ENCODE results near the gene MTA2. TPM values are rescaled to one million over a fixed set of nuclear protein-coding genes. Genes with fewer than 3 reads are reported as not detected.

The MTA2 gene
- total RNA-seq, 1 donor: 142 TPM

DNA sequence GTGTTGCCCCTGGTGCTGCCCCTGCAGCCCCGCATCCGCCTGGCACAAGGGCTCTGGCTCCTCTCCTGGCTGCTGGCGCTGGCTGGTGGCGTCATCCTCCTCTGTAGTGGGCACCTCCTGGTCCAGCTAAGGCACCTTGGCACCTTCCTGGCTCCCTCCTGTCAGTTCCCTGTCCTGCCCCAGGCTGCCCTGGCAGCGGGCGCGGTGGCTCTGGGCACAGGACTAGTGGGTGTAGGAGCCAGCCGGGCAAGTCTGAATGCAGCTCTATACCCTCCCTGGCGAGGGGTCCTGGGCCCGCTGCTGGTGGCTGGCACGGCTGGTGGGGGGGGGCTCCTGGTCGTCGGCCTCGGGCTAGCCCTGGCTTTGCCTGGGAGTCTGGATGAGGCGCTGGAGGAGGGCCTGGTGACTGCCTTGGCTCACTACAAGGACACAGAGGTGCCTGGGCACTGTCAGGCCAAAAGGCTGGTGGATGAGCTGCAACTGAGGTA lies 11.7 kb upstream of the MTA2 start:
- DNase-seq (ENCODE audit: low read depth in 2 of 3, low spot score in 2 of 3): no peak

DNA sequence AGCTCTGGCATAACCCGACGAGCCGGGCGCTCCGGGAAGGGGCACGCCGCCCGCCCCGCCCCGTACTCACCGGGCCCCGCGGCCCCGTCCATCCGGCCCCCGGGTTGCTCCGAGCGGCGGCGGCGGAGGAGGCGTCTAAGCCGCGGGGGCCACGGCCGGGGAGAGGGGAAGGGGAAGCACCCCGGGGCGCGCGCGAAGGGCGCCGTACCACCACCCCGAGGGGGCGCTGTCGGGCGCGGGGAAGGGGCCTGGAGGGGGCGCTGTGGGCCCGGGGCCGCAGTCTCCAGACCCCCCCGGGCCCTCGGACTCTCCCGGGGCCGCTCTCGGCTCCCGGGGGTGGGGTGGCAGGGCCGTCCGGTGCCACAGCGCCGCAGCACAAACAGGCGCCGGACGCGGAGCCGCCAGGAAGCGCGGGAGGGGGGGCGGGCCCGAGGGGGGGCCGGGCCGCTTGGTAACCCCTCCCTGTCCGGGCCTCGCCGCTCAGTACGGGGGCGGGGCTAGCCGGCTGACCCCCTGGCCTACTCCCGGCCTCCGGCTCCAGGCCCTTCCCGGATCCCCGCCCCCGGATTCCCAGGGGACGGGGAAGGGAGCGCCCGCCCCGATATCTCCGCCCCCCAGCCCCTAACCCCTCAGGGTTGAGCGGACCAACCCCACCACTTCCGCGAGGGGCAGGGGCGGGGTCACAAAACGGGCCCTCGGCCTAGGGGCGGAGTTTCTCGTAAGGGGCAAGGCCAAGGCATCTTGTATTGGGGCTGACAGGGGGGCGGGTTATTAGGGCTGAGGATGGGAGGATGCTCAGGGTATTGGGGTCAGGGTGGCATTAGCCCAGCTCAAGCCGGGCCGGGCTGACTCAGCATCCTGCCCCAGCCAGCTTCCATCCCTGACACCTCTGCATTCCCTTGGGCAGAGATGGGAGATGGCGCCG lies 11.0 kb upstream of the MTA2 start, which contains the start of the genes EML3 and ROM1:
TSS of gene EML3 (minus strand) at position 410 of the 925 bp plus-strand sequence. CDS start at position 92, 318 bp downstream.
TSS of gene ROM1 (plus strand) at position 892 of the 925 bp plus-strand sequence. CDS start at position 917, 25 bp downstream.
- DNase-seq (ENCODE audit: low read depth in 2 of 3, low spot score in 2 of 3): peak; percentile 78 to 95 (median 89)

DNA sequence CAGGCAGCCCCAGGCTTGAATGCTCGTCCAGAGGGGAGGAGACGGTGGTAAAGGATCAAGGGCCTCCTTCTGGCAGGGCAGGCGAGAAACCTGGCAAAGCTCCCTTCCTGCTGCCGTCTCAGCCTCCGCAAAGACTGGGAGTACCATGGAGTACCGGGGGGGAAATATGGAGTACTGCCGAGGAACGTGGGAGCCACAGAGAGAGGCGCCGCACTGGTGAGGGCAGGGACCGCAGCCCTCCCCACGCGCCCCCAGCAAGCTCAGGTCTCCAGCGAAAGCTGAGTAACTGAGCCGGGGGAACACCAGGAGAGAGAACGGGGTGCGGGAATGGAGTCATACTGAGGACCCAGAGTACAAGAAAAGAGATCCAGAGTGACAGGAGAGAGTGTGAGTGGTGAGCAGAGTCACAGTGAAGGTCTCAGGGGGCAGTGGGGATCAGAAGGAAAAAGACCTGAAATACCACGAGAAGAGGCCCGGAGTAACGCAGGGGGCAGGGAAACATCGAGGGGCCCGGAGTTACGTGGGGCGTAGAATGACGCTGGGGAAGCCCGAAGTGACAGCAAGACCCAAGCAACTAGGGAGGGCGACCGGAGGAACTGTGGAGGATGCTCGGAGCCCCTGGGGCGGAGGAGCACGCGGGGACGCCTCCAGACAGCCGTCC lies 10.2 kb upstream of the MTA2 start:
- DNase-seq (ENCODE audit: low read depth in 2 of 3, low spot score in 2 of 3): peak in 2 of 3 donors; percentile 64 to 76

DNA sequence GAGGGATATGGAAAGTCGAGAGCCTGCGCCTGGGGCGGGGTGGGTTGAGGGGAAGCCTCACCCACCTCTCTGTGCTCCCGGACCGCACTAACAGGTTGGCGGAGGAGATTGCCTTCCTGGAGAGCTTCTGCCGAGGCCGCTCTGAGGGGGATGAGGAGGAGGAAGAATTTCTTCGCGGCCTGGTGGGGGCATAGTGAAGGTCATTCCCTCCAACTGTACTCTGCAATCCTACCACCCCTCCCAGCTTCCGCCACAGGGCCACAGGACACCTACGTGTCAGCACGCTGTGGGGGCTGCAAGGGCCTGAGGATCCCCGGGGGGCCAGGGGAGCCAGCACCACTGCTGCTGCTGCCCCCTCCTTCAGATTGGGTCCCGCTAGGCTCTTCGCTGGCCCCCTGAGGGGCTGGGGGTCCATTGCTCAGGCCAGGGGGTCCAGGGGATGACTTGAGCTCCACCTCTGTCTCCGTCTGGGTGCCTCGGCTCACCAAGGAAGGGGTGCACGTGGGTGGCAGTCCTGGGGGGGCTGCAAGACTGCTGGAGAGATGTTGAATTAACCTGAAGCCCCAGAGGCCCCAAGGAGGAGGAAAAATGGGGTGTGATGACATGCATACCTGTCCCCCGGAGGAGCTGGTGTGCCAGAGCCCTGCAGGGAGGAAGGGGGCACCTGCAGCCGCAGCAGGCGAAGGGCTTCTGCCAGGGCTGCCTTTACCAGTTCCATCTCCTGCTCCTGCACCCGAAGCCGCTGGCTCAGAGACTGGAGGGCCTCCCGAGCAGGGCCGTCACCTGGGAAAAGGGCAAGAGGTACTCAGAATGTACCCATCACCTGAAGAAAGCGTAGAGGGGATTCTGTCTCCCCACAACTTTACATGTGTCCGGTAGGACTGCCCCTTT lies 9.4 kb upstream of the MTA2 start:
- DNase-seq (ENCODE audit: low read depth in 2 of 3, low spot score in 2 of 3): no peak

DNA sequence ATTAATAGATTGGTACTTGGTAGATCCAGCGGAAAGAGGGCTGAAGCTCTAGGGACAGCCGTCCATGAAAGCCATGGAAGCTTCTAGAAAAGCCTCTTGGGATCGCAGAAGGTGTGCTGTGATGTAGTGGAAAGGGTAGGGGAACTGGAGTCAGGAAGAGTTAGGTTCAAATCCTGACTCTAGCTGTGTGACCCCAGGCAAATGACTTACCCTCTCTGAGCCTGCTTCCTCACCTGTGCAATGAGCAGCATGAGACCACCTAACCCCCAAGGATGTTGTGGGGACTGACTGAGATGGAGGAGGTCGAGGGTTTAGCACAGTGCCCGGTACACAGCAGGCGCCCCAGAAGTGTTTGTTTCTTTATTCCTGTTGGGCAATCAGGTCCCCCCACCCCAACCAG lies 8.7 kb upstream of the MTA2 start:
- DNase-seq (ENCODE audit: low read depth in 2 of 3, low spot score in 2 of 3): no peak

DNA sequence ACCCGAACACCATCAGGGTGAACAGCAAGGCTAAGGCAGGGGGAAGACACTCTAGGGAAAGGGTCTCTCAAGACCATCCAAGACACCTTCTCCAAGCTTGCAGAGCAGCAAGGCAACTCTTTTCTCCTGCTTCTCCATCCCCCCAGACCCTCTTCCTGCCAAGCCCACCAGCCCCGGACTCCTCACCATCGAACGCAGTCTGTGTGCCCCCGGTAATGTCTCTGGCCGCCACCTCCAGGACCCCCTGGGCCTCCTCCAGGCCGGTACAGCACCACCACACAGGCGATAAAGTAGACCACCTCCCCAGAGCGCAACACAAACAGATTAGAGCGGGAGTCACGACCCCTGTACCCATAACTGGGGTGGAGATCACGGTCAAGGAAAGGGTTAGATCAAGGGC lies 7.1 kb upstream of the MTA2 start:
- no peak for DNase-seq (ENCODE audit: low read depth in 2 of 3, low spot score in 2 of 3)

DNA sequence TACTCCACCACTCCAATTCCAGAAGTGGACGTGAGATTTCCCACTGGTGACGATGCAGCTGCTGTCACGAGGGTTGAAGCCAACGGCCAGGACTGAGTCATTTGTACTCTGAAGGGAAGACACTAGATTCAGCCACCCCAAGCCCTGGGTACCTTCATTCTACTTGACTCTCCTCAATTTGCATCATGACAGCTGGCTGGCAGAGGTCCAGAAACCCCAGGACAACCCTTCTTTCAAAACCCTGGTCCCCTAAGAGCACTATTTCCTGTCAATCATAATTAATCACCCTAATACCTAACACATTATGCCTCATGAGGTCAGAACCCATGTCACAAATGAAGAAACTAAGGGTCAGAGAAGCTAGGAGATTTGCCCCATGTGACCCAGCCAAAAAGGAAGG lies 6.0 kb upstream of the MTA2 start:
- DNase-seq (ENCODE audit: low read depth in 2 of 3, low spot score in 2 of 3): no peak

DNA sequence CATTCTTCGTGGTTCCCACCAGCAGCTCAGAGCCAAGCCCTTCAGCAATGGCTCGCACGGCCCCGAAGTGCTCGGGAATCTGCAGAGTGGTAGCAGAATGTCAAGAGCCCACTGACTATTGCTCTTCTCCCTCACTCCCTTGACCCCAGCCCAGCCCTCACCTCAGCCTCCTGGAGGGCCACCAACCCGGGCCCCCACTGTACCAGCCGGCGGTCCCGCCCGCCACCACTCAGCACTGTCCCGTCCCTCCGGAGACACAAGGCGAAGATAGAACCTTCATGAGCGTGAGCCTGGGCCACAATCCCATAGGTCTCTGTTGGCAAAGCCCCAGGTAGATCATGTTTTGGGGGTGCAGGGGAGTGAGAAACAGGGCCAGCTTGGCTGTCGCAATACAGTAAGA lies 4.2 kb upstream of the MTA2 start:
- no peak for DNase-seq (ENCODE audit: low read depth in 2 of 3, low spot score in 2 of 3)

DNA sequence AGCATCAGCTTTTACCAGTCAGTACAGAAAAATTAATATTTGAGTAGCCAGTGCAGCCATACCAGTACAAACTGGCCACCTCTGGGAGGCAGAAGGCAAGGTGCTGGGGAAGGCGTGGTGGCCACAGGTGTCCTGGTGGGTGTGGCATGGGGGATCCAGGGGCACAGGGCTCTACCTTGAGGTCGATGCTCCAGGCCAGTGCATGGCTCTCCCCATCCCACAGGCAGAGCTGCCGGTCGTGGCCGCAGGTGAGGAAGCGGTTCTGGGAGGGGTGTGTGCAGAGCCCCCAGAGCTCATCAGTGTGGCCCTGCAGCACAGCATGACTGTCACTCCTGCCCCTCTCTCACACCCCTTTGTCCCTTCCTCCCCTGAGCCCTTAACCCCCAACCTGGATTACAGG lies 3.8 kb upstream of the MTA2 start:
- no peak for DNase-seq (ENCODE audit: low read depth in 2 of 3, low spot score in 2 of 3)

DNA sequence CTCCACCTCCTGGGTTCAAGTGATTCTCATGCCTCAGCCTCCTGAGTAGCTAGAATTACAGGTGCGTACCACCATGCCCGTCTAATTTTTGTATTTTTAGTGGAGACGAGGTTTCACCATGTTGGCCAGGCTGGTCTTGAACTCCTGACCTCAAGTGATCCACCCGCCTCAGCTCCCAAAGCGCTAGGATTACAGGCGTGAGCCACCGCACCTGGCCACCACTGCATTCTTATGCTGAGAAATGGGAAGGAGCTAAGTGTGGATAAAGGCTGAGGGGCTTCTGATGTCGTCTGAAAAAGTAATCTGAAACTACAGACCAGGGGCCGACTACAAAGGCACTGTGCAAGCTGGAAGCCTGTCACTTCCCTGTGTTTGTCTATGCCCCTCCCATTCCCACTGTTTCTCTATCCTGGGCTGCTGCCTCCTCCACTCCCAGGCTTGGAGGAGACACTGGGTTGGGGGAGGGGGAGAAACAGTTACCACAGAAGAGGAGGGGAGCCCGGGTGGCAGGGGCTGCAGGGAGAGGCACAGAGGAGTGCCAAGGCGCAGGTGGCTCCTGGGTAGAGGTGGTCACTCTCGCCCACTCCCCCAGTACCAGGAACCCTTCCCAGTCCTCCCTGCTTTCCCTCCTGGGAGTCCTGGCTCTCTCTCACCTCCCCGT lies 2.9 kb upstream of the MTA2 start:
- DNase-seq (ENCODE audit: low read depth in 2 of 3, low spot score in 2 of 3): no peak

DNA sequence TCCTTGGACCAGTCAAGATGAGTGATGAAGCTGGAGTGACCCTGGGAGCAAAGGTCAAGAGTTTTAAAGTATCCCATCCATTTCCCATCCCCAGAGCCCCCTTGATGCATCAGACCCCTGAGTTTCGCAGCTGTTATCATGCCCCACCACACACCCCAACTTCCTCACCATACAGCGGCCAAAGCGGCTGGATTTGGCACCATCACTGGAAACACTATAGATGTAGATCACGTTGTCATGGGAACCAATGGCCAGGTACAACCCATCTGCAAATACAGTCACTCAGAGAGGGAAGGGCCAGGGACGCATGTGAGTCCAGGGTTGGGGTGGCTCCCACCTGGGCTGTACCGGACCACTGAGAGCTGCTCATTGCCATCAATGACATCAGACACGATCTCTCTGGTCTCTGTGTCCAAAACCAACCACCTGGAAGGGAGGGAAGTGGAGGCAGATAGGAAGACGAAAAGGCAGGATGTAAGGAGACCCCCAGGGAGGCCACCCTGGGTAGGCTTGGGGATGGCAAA lies 2.2 kb upstream of the MTA2 start:
- DNase-seq (ENCODE audit: low read depth in 2 of 3, low spot score in 2 of 3): peak in 1 of 3 donors; percentile 37

DNA sequence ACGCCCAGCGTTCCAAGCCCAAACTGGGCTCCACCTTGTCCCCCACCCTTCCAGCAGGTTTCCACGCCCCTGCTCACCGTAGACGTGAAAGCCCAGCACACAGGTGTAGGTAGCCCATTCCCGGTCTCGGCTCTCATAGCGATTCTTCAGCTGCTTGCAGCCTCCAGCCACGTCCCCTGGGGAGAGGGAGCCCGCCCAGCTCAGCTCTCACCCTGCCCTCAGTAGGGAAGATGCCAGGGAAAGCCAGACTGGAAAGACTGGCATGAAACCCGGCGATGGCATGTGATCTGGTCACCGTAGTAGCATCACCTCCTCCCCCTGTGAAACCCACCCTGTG lies 1.4 kb upstream of the MTA2 start:
- DNase-seq (ENCODE audit: low read depth in 2 of 3, low spot score in 2 of 3): no peak

DNA sequence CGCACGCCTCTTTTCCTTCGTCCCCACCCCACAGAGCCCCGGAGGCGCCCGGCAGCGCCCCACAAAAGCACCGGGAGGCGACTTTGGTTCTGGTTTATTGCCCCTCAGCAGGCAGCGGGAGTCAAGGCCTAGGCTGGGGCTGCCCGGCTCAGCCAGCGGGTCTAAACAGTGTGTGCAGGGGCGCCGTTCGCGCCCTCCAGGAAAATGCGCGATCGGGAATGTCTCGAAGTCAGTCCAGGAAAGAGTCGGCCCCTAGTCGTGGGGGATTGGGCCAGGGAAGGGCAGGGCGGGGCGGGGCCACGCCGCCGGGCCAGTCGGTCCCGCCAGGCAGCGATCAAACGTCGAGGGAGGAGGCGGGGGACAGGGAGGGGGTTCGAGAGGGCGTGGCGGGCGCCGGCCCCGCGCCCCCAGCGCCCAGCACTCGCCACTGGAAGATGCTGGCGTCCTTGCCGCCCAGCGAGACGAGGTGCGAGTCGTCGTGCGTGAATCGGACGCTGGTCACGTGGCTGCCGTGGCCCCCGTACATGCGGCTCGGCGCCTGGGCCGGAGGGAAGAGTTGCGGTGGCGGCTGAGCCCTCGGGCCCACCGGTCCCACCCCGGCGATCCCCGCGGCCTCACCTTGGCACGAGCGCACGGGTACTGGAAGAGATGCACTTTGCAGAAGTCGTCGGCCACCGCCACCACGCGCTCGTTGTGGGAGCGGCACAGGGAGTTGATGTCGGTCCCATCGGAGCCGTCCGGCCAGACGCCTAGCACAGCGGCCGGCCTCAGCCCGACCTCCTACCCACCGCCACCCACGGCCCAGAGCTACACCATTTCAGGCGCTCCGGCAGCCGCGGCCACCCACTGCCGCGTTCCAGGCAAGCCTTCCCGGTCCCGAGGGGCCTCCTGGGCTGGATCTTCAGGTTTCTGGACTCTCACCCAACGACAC lies 741 bp upstream of the MTA2 start:
- DNase-seq (ENCODE audit: low read depth in 2 of 3, low spot score in 2 of 3): no peak

DNA sequence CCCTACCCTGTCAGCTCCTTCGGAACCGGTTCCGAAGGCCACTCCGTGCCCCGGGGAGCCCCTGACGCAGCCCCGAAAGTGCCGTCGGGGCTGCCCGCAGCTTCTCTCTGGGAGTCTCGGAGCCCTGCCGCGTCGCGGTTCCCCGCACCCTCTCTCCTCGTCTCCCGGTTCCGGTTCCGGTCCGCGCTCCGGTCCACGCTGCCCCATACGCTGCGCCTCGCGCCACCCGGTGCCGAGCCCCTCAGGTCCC lies 618 bp downstream of the MTA2 start:
- DNase-seq (ENCODE audit: low read depth in 2 of 3, low spot score in 2 of 3): no peak

DNA sequence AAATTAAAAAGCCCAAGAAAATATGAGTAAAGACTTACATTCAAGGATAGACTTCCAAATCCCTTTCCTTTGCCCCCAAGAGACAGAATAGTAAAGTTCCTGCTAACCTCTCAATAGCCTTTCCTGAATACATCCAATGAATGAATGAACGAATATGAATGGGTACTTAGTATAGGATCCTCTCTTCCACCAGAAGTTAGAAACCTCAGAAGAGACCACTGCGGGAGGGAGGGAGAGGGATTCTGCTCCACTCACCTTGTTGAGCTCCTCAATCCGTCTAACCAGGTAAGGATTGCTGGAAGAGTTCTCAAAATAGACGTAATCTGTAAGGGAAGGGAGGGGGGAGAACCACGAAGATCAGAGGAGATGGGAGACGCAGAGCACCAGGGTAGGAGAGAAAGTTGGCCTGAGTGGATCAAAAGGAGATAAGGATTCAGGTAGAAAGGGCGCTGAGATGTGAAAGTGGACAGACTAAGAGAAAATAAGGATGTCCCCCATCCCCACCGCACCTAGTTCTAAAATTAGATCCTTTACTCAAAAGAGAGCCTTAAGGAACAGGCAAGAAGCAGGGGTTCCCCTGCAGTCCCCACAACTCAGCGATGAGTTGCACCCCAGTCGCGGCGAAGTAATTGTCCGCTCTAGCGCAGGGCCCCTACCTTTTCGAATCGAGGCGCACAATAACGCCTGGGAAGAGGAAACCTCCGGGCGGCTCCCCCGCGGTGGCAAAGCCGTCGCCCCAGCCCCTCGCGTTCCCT lies 1.1 kb downstream of the MTA2 start:
- no peak for DNase-seq (ENCODE audit: low read depth in 2 of 3, low spot score in 2 of 3)

DNA sequence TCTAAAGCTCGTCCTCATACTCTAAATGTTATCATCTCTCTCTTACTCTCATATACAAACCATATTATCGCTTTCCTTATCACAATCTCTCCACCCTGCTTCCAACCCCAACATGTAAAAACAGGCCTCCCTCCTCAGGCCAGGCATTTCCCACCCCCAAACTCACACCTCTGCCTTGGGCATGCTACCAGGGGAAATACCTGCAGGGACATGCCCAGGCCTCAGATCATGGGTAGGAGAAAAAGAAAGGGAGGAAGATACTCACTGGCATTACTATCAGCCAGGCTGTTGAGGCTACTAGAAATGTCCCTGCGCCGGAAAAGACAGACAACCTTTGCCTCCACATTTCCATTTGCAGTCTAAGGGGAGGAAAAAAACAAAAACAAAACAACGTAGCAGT lies 1.8 kb downstream of the MTA2 start:
- no peak for DNase-seq (ENCODE audit: low read depth in 2 of 3, low spot score in 2 of 3)

DNA sequence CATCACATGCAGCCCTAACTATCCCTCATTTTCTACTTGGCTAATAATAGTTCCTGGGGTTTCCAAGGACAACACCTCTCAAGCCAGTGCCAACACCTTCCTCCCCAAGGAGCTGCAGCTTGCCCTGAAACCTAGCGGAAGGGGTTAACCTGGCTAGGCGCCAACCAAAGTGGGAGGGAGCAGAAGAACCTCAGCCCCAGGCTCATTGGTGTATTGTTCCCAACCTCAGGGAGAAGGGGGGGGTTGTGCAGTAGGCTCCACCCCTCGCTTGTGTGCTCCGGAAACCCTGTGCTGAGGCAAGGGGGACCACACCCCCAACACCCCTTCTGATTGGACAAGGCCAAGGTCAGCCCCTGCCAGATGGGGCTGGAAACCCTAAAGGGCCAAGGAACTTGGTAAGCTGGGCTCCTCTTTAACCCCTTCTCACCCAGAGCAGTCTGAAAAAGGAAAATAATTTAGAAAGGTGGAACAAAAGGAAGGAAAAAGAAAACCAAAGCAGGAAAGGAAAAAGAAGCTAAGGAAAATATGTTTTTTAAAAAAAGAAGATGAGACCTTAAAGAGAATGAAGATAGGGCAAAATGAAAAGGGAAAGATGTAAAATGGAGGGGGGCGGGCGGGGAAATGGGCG lies 2.5 kb downstream of the MTA2 start:
- peak; percentile 82 to 99 (median 99) for DNase-seq (ENCODE audit: low read depth in 2 of 3, low spot score in 2 of 3)

DNA sequence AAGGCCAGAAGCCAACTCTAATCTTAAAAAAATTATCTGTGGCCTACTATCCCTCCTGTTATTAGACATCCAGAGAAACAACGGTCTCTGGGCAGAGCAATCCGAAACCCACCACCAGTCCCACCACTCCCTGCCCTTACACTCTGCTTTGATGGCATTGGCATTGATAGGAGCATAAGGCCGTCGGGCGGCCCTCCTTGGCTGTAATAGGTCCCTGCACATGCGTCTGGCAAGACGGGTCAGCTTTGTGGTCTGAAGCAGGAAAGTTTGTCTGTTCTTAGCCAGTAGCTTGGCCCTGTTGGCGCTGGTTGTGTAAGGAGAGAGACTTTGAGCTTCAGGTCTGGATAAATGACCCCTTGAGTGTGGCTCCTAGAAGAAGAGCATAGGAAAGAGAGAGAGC lies 6.5 kb downstream of the MTA2 start:
- DNase-seq (ENCODE audit: low read depth in 2 of 3, low spot score in 2 of 3): no peak
